ENCODE results near the gene NEDD4.
"Not testable (repeated sequence)": the region's sequence is repeated elsewhere in the genome, so short reads cannot be mapped to it uniquely, and the experiment has no call there.

The NEDD4 gene

DNA sequence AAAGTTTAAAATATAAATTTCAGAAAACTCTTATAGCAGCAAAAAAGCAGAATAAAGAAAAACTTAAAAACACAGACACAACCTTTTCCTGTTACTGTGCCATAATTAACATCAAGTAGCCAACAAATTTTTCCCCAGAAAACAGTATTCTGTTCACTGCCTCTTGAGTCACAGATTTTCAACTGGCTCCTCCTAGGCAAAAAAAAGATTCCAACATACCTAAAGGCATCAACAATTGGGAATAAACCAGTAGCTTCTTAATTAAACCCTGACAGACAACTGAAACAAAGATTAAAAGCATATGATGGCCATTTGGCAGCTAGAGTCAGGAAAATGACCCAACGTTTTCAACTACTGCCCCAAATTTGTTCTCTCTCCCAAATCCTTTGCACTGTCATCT, 10.9 kb upstream of the NEDD4 start:
- not testable (repeated sequence) for DNase-seq

DNA sequence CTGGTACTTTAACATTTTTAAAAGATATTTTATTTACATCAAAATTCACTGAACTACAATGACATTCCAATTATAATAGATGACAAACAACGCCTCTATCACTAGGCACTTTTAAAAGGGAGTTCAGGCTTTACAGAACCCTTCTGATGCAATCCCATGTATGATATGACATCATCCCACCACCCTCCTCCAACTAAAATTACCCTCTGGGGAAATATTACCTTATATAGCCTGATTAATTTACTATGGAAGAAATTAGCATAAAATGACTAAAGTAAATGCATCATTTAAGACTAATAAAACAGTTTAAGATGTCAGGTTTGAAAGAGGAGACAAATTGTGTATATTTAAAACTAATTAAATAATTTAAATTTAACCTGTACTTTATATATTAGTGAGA, 10.4 kb upstream of the NEDD4 start:
- DNase-seq: not testable (repeated sequence)

DNA sequence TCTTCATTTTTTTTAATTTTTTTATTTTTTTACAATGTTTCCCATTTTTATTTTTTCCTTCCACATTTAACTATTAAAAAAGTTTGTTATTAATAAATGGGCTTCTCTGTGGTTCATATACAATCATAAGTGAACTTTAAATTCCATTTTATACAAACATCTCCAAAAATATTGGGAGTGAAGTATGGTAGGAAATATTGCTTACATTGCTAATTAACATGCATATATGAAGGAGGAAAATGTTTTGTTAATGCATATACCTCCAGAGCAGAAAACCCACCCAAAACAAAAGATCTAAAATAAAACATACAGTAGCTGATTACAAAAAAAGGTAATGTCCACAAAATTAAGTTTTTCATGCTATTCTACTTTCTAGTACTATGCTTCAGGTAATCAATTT, 9.9 kb upstream of the NEDD4 start:
- DNase-seq: not testable (repeated sequence)

GRCh38 chr15:56001471-56002078, 8.2 kb upstream of the NEDD4 start:
- no peak for DNase-seq

GRCh38 chr15:55999658-56000057, 6.2 kb upstream of the NEDD4 start:
- DNase-seq: no peak

DNA sequence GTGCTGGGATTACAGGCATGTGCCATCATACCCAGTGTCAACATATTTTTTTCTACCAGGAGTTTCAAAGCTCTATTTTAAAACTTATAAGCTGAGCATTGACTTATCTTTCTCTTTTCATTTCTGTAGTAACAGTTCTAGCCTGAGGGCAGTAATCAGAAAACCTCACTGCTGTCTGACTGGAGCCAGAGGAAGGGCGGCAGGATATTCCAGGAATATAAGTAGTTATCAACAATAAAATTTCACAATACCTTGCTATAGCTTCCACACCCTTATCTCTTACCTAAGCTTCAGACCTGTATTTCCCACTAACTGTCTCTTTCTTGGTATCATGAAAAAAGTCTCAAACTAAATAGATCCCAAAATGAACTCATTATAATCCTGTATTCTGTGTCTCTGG, 5.1 kb upstream of the NEDD4 start:
- DNase-seq: no peak

GRCh38 chr15:55993804-55994560, 570 bp upstream of the NEDD4 start:
- no peak for DNase-seq

- DNase-seq: no peak
Measured at GRCh38 chr15:55992769-55993110, 672 bp downstream of the NEDD4 start.

GRCh38 chr15:55991802-55992768, 1.3 kb downstream of the NEDD4 start:
- DNase-seq: no peak

DNA sequence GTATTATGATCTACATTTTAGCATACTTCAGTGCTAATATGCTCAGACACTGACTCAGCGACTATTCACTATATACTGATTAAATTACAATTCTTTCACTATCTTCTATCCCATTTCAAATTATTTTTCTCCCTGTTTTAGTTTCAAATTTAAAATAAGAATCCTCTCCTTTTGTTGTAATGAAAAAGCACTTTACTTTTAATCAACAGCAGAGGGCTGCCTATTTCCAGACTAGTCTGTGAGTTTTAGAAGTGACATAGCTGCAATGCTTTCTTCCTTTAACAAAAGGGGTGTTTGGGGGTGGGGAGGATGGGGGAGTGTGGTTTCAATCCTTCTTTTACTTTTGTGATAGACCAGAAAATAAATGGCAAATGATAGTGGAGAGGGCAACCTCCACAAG, 2.4 kb downstream of the NEDD4 start:
- no peak for DNase-seq

DNA sequence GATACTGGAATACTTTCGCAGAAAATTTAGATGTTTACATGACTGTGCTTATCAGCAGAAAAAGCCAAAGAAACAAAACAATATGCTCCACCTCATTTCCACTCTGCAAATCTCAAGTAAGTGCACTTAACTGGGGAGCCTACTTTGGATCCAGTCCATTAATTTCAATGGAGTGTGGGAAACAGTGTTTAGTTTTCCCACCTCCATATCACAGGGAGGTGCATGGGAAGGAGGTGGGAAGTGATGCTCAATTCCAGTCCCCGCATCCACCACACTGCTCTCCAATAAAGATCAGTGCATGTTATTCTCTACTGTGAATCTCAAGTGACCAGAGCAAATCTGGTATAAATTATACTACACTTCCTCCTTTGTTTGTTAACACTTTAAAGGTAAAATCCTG, 2.9 kb downstream of the NEDD4 start:
- no peak for DNase-seq

DNA sequence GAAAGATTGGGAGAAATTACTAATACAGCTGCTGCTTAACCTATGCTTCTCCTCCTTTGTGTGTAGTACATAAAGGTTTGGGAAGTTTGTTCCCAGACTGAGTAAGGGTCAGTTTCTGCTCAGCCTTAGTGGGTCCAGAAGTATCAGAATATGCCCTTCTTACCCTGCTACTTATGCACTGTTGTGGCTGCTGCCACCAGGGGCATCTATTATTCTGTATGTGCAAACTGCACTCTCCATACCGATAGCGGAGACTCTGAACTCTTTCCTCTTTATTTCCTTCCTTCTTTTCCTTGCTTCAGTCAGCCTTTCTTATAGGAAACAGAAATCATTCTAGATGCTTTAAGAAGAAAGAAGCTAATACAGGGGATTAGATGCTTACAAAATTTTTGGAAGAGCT, 4.0 kb downstream of the NEDD4 start:
- DNase-seq: no peak

DNA sequence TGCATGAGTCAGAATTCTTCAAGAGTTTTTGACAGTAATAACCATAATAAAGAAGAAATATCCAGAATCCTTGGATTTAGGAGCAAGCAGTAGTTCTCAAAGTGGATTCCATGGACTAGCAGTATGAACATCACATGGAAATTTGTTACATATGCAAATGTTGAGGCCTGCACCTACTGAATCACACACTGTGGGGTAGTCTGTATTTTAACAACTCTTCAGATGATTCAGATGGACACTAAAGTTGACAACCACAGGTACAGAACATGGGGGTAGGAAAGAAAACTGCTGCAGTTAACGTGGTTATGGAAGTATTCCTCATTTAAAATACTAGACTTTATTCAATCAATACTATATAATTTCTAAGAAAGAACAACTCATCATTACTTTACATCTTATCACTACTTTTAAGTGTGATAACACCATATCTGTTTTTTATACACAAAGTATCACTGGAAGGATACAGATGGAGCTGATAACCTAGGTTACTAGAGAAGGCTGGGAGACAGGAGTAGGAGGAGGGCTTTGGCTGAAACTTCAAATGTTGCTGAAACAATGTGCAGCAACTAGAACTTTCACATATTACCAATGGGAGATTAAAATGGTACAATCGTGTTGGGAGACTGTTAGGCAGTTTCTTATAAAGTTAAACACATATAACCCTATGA, 11.7 kb downstream of the NEDD4 start:
- DNase-seq: no peak

GRCh38 chr15:55980511-55980910, 12.9 kb downstream of the NEDD4 start:
- DNase-seq: no peak

DNA sequence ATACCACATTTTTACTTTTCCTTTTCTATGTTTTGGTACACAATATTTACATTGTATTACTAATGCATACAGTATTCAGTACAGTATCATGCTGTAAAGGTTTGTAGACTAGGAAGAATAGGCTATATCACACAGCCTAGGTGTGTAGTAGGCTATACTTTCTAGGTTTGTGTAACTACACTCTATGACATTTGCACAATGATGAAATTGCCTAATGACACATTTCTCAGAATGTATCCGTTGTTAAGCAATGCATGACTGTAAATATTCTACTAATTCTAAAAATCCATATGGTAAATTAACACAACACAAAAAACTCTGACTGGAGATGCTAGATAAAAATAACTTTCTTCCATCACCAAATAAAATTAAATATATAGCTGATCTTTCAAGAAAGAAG, 16.2 kb downstream of the NEDD4 start:
- no peak for DNase-seq

GRCh38 chr15:55970286-55970685, 23.1 kb downstream of the NEDD4 start:
- DNase-seq: no peak

DNA sequence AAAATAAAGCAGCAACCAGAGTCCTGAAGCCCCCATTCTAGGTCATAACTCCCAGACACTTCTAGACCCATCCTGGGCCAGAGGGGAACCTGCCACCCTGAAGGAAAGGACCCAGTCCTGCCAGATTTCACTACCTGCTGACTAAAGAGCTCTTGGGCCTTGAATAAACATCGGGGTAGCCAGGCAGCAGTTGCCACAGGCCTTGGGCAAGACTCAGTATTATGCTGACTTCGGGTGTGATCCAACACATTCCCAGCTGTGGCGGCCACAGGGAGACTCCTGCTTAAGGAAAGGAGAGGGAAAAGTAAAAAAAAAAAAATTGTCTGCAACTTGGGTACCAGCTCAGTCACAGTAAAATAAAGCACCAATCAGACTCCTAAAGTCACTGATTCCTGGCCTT, 23.8 kb downstream of the NEDD4 start:
- DNase-seq: no peak

- no peak for DNase-seq
Measured at GRCh38 chr15:55968923-55969322, 24.5 kb downstream of the NEDD4 start.

DNA sequence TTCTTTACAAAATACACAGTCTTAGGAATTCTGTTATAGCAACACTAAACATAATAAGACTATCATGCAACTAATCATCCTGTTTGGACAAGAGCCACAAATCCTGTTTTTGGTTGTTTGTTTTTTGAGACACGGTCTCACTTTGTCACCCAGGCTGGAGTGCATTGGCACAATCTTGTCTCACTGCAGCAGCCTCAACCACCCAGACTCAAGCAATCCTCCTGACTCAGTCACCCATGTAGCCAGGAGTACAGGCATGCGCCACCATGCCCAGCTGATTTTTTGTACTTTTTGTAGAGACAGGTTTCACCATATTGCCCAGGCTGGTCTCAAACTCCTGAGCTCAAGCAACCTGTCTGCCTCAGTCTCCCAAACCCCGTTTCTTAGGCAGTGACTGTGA, 28.3 kb downstream of the NEDD4 start:
- no peak for DNase-seq

DNA sequence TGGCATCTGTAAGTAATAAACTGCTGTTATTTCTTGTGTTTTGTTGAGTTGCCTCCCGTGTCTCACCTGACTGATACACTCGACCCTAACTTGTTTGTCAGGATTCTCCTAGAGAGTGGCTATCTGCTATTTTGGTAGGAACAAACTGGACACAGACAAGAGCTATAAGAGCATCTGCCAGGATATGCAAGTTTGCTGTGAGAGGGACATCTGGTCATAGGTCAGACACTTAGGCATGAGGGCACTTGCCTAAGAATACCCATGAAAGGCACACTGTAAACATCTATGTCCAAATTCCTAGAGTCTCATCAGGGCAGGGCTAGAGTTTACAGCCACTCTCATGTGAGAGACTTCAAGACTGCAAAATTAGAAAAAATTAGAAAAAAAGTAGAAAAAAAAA, 32.5 kb downstream of the NEDD4 start:
- no peak for DNase-seq

DNA sequence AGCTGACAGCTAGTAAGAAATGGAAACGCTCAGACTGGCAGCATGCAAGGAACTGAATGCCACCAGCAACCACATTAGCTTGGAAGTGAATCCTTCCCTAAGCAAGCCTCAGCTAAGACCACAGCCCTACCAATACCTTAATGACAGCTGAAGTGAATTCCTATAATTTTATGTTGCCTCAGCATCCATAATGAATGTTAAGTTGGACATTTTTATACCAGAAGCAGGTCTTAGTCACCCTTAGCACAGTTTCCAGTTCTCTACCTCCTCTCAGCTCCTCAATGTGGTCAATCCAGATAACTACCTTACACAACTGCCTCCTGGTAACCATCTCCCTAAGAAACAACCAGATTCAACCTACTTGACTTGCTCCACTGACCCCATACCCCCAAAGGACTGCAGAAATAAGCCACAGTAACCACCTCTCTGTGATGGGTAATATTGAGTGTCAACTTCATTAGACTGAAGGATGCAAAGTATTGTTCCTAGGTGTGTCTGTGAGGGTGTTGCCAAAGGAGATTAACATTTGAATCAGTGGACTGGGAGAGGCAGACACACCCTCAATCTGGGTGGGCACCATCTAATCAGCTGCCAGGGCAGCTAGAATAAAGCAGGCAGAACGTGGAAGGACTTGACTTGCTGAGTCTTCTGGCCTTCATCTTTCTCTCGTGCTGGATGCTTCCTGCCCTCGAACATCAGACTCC, 33.5 kb downstream of the NEDD4 start:
- DNase-seq: no peak

DNA sequence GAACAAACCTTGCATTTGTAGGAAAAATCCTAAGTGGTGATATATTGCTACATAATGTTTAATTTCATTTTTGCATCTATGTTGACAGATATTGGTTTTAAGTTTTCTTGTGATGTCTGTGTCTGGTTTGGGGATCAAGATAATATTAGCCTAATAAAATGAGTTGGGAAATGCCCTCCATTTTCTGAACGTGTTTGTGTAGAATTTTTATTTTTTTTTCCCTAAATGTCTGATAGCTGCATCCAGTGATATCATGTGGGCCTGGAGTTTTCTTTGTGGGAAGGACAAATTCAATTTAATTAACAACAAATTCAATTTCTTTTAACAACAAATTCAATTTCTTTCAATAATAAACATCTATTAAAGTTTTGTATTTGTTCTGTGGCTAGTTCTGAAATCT, 35.1 kb downstream of the NEDD4 start:
- DNase-seq: no peak

Data from midbrain (tissue), 1 donor.